ENCODE results near the gene EIF4A2. TPM values are rescaled to one million over a fixed set of nuclear protein-coding genes. Genes with fewer than 3 reads are reported as not detected.

The EIF4A2 gene
- total and polyA plus RNA-seq, 9 of the 15 experiments (the other 6 are each of a cell fraction or from before 2014, with no cell fraction given) = 307 to 754 (median 435) TPM

DNA sequence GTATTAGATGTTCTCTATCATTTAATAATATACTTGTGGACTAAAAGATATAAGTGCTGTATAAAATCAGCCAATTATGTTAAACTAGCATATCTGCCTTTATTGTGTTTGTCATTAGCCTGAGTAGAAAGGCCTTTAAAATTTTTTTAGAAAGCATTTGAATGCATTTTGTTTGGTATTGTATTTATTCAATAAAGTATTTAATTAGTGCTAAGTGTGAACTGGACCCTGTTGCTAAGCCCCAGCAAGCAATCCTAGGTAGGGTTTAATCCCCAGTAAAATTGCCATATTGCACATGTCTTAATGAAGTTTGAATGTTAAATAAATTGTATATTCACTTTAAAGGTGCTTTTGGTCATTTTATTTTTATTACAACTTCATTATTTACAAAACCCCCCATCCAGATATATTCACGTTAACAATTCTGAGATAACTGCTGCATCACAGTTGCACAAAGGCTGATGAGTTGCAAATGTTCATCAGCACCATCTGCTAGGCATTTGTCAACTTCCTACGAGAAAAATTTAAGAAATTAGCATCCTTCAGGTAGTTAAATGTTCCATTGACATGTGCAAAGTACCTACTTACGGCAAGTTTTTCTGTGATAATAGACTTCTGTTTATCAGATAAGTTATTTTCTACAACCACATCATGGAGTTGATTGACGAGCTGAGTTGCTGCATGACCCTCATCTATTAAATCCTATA, 6.3 kb downstream of the EIF4A2 start (continued):
- TF ChIP-seq, protein P1, sequence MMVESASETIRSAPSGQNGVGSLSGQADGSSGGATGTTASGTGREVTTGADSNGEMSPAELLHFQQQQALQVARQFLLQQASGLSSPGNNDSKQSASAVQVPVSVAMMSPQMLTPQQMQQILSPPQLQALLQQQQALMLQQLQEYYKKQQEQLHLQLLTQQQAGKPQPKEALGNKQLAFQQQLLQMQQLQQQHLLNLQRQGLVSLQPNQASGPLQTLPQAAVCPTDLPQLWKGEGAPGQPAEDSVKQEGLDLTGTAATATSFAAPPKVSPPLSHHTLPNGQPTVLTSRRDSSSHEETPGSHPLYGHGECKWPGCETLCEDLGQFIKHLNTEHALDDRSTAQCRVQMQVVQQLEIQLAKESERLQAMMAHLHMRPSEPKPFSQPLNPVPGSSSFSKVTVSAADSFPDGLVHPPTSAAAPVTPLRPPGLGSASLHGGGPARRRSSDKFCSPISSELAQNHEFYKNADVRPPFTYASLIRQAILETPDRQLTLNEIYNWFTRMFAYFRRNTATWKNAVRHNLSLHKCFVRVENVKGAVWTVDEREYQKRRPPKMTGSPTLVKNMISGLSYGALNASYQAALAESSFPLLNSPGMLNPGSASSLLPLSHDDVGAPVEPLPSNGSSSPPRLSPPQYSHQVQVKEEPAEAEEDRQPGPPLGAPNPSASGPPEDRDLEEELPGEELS (CRISPR knock-in tag; IDR thresholded peaks at IDR 0.05; ENCODE audit: borderline replicate concordance) = no peak
- TF ChIP-seq ZBED1 (IDR thresholded peaks at IDR 0.05) = peak; percentile 63; the same call in 1 of the 2 replicates
- no peak for TF ChIP-seq ETV1 (tag; conservative IDR thresholded peaks at IDR 0.05; ENCODE audit: low read depth)
- no peak for TF ChIP-seq TRIM24 (IDR thresholded peaks at IDR 0.05)
- TF ChIP-seq, protein P2, sequence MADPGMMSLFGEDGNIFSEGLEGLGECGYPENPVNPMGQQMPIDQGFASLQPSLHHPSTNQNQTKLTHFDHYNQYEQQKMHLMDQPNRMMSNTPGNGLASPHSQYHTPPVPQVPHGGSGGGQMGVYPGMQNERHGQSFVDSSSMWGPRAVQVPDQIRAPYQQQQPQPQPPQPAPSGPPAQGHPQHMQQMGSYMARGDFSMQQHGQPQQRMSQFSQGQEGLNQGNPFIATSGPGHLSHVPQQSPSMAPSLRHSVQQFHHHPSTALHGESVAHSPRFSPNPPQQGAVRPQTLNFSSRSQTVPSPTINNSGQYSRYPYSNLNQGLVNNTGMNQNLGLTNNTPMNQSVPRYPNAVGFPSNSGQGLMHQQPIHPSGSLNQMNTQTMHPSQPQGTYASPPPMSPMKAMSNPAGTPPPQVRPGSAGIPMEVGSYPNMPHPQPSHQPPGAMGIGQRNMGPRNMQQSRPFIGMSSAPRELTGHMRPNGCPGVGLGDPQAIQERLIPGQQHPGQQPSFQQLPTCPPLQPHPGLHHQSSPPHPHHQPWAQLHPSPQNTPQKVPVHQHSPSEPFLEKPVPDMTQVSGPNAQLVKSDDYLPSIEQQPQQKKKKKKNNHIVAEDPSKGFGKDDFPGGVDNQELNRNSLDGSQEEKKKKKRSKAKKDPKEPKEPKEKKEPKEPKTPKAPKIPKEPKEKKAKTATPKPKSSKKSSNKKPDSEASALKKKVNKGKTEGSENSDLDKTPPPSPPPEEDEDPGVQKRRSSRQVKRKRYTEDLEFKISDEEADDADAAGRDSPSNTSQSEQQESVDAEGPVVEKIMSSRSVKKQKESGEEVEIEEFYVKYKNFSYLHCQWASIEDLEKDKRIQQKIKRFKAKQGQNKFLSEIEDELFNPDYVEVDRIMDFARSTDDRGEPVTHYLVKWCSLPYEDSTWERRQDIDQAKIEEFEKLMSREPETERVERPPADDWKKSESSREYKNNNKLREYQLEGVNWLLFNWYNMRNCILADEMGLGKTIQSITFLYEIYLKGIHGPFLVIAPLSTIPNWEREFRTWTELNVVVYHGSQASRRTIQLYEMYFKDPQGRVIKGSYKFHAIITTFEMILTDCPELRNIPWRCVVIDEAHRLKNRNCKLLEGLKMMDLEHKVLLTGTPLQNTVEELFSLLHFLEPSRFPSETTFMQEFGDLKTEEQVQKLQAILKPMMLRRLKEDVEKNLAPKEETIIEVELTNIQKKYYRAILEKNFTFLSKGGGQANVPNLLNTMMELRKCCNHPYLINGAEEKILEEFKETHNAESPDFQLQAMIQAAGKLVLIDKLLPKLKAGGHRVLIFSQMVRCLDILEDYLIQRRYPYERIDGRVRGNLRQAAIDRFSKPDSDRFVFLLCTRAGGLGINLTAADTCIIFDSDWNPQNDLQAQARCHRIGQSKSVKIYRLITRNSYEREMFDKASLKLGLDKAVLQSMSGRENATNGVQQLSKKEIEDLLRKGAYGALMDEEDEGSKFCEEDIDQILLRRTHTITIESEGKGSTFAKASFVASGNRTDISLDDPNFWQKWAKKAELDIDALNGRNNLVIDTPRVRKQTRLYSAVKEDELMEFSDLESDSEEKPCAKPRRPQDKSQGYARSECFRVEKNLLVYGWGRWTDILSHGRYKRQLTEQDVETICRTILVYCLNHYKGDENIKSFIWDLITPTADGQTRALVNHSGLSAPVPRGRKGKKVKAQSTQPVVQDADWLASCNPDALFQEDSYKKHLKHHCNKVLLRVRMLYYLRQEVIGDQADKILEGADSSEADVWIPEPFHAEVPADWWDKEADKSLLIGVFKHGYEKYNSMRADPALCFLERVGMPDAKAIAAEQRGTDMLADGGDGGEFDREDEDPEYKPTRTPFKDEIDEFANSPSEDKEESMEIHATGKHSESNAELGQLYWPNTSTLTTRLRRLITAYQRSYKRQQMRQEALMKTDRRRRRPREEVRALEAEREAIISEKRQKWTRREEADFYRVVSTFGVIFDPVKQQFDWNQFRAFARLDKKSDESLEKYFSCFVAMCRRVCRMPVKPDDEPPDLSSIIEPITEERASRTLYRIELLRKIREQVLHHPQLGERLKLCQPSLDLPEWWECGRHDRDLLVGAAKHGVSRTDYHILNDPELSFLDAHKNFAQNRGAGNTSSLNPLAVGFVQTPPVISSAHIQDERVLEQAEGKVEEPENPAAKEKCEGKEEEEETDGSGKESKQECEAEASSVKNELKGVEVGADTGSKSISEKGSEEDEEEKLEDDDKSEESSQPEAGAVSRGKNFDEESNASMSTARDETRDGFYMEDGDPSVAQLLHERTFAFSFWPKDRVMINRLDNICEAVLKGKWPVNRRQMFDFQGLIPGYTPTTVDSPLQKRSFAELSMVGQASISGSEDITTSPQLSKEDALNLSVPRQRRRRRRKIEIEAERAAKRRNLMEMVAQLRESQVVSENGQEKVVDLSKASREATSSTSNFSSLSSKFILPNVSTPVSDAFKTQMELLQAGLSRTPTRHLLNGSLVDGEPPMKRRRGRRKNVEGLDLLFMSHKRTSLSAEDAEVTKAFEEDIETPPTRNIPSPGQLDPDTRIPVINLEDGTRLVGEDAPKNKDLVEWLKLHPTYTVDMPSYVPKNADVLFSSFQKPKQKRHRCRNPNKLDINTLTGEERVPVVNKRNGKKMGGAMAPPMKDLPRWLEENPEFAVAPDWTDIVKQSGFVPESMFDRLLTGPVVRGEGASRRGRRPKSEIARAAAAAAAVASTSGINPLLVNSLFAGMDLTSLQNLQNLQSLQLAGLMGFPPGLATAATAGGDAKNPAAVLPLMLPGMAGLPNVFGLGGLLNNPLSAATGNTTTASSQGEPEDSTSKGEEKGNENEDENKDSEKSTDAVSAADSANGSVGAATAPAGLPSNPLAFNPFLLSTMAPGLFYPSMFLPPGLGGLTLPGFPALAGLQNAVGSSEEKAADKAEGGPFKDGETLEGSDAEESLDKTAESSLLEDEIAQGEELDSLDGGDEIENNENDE (IDR thresholded peaks at IDR 0.05; ENCODE audit: low read depth, low read length) = no peak
- no peak for TF ChIP-seq XRCC3 (IDR thresholded peaks at IDR 0.05)
- TF ChIP-seq PML (IDR thresholded peaks at IDR 0.05; ENCODE audit: low read length) = peak; percentile 56; the same call in 1 of the 2 replicates
- peak; percentile 62 for TF ChIP-seq POLR2H (tag; IDR thresholded peaks at IDR 0.05; ENCODE audit: low read depth)
- TF ChIP-seq, protein P3, sequence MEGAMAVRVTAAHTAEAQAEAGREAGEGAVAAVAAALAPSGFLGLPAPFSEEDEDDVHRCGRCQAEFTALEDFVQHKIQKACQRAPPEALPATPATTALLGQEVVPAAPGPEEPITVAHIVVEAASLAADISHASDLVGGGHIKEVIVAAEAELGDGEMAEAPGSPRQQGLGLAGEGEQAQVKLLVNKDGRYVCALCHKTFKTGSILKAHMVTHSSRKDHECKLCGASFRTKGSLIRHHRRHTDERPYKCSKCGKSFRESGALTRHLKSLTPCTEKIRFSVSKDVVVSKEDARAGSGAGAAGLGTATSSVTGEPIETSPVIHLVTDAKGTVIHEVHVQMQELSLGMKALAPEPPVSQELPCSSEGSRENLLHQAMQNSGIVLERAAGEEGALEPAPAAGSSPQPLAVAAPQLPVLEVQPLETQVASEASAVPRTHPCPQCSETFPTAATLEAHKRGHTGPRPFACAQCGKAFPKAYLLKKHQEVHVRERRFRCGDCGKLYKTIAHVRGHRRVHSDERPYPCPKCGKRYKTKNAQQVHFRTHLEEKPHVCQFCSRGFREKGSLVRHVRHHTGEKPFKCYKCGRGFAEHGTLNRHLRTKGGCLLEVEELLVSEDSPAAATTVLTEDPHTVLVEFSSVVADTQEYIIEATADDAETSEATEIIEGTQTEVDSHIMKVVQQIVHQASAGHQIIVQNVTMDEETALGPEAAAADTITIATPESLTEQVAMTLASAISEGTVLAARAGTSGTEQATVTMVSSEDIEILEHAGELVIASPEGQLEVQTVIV (CRISPR knock-in tag; IDR thresholded peaks at IDR 0.05; ENCODE audit: borderline replicate concordance) = no peak
- no peak for TF ChIP-seq SMARCB1 (IDR thresholded peaks at IDR 0.05; ENCODE audit: insufficient read length, low read depth)
- TF ChIP-seq ZFX (CRISPR knock-in tag; IDR thresholded peaks at IDR 0.05) = no peak
- peak; percentile 30; the same call in 1 of the 2 replicates for TF ChIP-seq NCOR1 (IDR thresholded peaks at IDR 0.05)

Data from K562 (cell line).